K562 (cell line): ENCODE data around the gene RBM12. TPM values are rescaled to one million over a fixed set of nuclear protein-coding genes. Genes with fewer than 3 reads are reported as not detected.

Experiments used
- CHD4 ChIP-seq: fragments of 200-600 bp; sonication (generic); IDR thresholded peaks from 3 replicates; pipeline ENCODE4 v1.6.1; 2012; ENCODE audit warnings: low read depth, mild to moderate bottlenecking, mixed read lengths, low read length, inconsistent platforms; ENCODE audit not compliant: insufficient read depth, insufficient replicate concordance, poor library complexity, severe bottlenecking
- DPF2 ChIP-seq: fragments of 450-650 bp; IDR thresholded peaks from 2 replicates; pipeline ENCODE4 v1.6.1; 2016
- FOSL1 ChIP-seq: fragments of 200-800 bp; sonication (Bioruptor generic); conservative IDR thresholded peaks from 2 replicates; pipeline ENCODE4 v1.6.1; 2016; ENCODE audit warnings: missing genetic modification characterization, missing compliant biosample characterization
- FOXJ3 ChIP-seq: sonication (generic); formaldehyde crosslinking; IDR thresholded peaks from 2 replicates; pipeline ENCODE4 v1.4.0; 2020; ENCODE audit warnings: mild to moderate bottlenecking, missing genetic modification reagents
- FOXK1 ChIP-seq: sonication (generic); formaldehyde crosslinking; IDR thresholded peaks from 2 replicates; pipeline ENCODE4 v1.8.0; 2022; ENCODE audit warnings: missing genetic modification reagents, mild to moderate bottlenecking, borderline replicate concordance
- HDAC8 ChIP-seq: fragments of 450-650 bp; IDR thresholded peaks from 2 replicates; pipeline ENCODE4 v1.6.1; 2016; ENCODE audit warnings: mild to moderate bottlenecking, missing genetic modification characterization, moderate library complexity, missing compliant biosample characterization
- IFI16 ChIP-seq: fragments of 250-450 bp; sonication (Bioruptor Pico); IDR thresholded peaks from 2 replicates; pipeline ENCODE4 v2.1.2; 2022; ENCODE audit warnings: mild to moderate bottlenecking, inconsistent platforms
- MAFG ChIP-seq: fragments of 450-650 bp; conservative IDR thresholded peaks from 2 replicates; pipeline ENCODE4 v1.6.1; 2016; ENCODE audit warnings: missing genetic modification characterization, missing compliant biosample characterization
- PHF20 ChIP-seq: fragments of 450-650 bp; IDR thresholded peaks from 2 replicates; pipeline ENCODE4 v1.6.1; 2018; ENCODE audit not compliant: partially characterized antibody
- RAD21 ChIP-seq, 2 experiments: fragments of 250-450 bp in 1 of 2; fragments of 450-650 bp in 1 of 2; sonication (Bioruptor Pico) in 1 of 2; formaldehyde crosslinking in 1 of 2; IDR thresholded peaks in 1 of 2; conservative IDR thresholded peaks in 1 of 2; 2 replicates each; pipeline versions ENCODE4 v1.4.0 to v1.8.0; 2020 to 2022; ENCODE audit warnings: mild to moderate bottlenecking in 2 of 2, moderate library complexity in 1 of 2
- ZNF696 ChIP-seq: fragments of 250-450 bp; sonication (Bioruptor Pico); conservative IDR thresholded peaks from 2 replicates; pipeline ENCODE4 v1.4.0; 2020; ENCODE audit warnings: mild to moderate bottlenecking, moderate library complexity
- polyA plus RNA-seq, 8 experiments: library from polyadenylated mRNA; depleted of rRNA in 4 of 8; stranded (reverse) in 5 of 8; unstranded in 3 of 8; fragments of >200 nt; fragmentation: Nextera tagmentation in 2 of 8; fragmentation: Illumina TruSeq in 1 of 8; extraction: Ambion mirVana in 2 of 8; extraction: Trizol in 1 of 8; gene quantifications; 2 replicates each; pipeline versions ENCODE4 v1.2.1 to v1.2.3, GENCODE V29; 2011 to 2014; ENCODE audit warnings: inconsistent platforms in 1 of 8, missing spikeins in 1 of 8
- total RNA-seq, 7 experiments: library from RNA; depleted of rRNA in 6 of 7; stranded (reverse); fragments of >200 nt in 6 of 7; fragmentation: Illumina TruSeq in 2 of 7; extraction: Trizol in 2 of 7; gene quantifications; 2 replicates each; pipeline versions ENCODE4 v1.2.1 to v1.2.3, GENCODE V29; 2011 to 2021; ENCODE audit warnings: low replicate concordance in 1 of 7
- TF ChIP-seq, protein P1 (sequence below): sonication (generic); formaldehyde crosslinking; IDR thresholded peaks from 2 replicates; pipeline ENCODE4 v1.8.1; 2023; ENCODE audit warnings: missing genetic modification reagents, mild to moderate bottlenecking, borderline replicate concordance

RBM12 gene
- total and polyA plus RNA-seq, 9 of the 15 experiments (the other 6 are each of a cell fraction or from before 2014, with no cell fraction given) = 5.0 to 162 (median 73.3) TPM

- TF ChIP-seq ZNF696 (CRISPR knock-in tag) (no peak), PHF20 (peak; percentile 44), FOXK1 (CRISPR knock-in tag) (peak; percentile 88; the same call in 1 of the 2 replicates), HDAC8 (no peak), CHD4 (no peak), FOXJ3 (CRISPR knock-in tag) (no peak), IFI16 (CRISPR knock-in tag) (no peak), FOSL1 (tag) (no peak), RAD21 (CRISPR knock-in tag; conservative IDR thresholded peaks at IDR 0.05 in 1 of 2, IDR thresholded peaks at IDR 0.05 in 1 of 2) (peak; percentile 38 to 67; a peak in 3 of 4 replicates), DPF2 (0 out of 2 replicates have a peak, but pooled peaks have one; percentile 15), MAFG (no peak)
- TF ChIP-seq, protein P1, sequence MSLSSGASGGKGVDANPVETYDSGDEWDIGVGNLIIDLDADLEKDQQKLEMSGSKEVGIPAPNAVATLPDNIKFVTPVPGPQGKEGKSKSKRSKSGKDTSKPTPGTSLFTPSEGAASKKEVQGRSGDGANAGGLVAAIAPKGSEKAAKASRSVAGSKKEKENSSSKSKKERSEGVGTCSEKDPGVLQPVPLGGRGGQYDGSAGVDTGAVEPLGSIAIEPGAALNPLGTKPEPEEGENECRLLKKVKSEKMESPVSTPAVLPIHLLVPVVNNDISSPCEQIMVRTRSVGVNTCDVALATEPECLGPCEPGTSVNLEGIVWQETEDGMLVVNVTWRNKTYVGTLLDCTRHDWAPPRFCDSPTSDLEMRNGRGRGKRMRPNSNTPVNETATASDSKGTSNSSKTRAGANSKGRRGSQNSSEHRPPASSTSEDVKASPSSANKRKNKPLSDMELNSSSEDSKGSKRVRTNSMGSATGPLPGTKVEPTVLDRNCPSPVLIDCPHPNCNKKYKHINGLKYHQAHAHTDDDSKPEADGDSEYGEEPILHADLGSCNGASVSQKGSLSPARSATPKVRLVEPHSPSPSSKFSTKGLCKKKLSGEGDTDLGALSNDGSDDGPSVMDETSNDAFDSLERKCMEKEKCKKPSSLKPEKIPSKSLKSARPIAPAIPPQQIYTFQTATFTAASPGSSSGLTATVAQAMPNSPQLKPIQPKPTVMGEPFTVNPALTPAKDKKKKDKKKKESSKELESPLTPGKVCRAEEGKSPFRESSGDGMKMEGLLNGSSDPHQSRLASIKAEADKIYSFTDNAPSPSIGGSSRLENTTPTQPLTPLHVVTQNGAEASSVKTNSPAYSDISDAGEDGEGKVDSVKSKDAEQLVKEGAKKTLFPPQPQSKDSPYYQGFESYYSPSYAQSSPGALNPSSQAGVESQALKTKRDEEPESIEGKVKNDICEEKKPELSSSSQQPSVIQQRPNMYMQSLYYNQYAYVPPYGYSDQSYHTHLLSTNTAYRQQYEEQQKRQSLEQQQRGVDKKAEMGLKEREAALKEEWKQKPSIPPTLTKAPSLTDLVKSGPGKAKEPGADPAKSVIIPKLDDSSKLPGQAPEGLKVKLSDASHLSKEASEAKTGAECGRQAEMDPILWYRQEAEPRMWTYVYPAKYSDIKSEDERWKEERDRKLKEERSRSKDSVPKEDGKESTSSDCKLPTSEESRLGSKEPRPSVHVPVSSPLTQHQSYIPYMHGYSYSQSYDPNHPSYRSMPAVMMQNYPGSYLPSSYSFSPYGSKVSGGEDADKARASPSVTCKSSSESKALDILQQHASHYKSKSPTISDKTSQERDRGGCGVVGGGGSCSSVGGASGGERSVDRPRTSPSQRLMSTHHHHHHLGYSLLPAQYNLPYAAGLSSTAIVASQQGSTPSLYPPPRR (CRISPR knock-in tag) = no peak
These were observed 63.4 kb downstream of the RBM12 start (continued) for GRCh38 chr20:35600993-35601973.
